Astrocyte of the spinal cord (primary cell): ENCODE data around the gene CD200R1L.

Experiments
- DNase-seq: peaks from one replicate; pipeline ENCODE4 v3.0.0; 2011; ENCODE audit warnings: low read depth, low spot score
- H3K4me3 ChIP-seq: 2 replicates; pipeline ENCODE4 v1.5.1; 2011; ENCODE audit warnings: low read depth, mild to moderate bottlenecking, low read length, moderate library complexity
- in situ Hi-C: cut with HindIII; loops from 2 replicates; pipeline ENCODE4 v1.10.0; 2017; ENCODE audit warnings: low sequenced_read_pairs
- TF ChIP-seq, protein P1 (sequence below): IDR thresholded peaks from 2 replicates; pipeline ENCODE4 v1.5.1; 2012; ENCODE audit warnings: low read depth, mild to moderate bottlenecking, low read length, inconsistent platforms

The CD200R1L gene

DNA sequence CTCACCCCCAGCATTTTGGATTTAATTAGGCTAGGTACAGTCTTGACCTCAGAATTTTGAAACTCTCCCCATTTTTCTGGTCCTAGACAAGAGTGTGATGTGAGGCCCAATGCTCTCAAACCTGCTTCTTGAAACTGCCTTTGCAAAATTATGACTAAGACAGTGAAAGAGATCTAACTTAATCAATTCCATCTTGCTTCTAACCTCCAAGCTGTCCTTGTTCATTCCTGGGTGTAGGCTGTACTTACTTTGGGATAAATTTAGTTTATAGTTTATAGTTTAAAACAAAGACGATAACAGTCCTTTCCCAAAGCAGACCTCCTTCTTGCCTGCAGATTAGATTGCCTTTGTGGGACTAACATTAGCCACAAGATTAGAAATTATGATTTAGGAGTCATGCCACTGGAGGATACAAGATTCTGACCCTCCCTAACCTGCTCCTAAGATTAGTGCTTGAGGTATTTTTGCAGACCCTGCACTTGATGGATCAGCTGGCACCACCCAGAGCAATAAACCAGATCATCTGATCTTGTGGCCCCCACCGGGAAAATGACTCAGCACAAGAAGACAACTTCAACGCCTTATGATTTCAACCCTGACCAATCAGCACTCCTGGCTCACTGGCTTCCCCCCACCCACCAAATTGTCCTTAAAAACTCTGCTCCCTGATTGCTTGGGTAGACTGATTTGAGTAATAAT is 59.6 kb downstream of the CD200R1L start:
- in situ Hi-C loops: no loop called here
- DNase-seq: no peak
- TF ChIP-seq, protein P1, sequence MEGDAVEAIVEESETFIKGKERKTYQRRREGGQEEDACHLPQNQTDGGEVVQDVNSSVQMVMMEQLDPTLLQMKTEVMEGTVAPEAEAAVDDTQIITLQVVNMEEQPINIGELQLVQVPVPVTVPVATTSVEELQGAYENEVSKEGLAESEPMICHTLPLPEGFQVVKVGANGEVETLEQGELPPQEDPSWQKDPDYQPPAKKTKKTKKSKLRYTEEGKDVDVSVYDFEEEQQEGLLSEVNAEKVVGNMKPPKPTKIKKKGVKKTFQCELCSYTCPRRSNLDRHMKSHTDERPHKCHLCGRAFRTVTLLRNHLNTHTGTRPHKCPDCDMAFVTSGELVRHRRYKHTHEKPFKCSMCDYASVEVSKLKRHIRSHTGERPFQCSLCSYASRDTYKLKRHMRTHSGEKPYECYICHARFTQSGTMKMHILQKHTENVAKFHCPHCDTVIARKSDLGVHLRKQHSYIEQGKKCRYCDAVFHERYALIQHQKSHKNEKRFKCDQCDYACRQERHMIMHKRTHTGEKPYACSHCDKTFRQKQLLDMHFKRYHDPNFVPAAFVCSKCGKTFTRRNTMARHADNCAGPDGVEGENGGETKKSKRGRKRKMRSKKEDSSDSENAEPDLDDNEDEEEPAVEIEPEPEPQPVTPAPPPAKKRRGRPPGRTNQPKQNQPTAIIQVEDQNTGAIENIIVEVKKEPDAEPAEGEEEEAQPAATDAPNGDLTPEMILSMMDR: no peak
- H3K4me3 ChIP-seq: no peak overlapping the region

DNA sequence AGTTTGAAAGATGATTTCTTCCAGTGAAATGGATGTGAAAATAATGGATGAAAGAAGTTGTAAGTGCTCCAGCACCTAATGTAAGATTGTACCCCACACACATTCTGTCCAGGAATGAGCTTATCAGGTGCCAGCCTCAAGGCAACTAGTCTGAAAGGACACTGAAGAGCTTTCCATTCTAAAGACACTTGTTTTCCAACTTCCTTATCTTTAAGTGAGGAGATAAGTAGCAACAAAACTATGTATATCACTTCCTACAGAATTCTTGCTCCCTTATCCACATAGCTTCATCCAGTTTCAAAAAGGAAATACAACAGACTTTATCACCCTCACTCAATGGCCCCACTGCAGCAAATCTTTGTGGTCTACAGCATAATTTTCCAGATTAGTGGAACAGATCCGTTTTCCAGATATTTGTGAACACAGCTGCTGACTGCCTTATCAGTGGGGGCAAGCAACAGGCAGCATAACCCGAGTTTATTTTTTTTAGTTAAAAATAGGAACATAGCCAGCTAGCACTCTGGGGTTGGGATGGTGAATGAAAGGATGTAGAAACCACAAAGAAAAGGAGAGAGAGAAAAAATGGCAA is 60.6 kb downstream of the CD200R1L start:
- DNase-seq: peak; percentile 67
- TF ChIP-seq, protein P1: no peak
- H3K4me3 ChIP-seq: no peak overlapping the region
- in situ Hi-C loops: no loop called here

DNA sequence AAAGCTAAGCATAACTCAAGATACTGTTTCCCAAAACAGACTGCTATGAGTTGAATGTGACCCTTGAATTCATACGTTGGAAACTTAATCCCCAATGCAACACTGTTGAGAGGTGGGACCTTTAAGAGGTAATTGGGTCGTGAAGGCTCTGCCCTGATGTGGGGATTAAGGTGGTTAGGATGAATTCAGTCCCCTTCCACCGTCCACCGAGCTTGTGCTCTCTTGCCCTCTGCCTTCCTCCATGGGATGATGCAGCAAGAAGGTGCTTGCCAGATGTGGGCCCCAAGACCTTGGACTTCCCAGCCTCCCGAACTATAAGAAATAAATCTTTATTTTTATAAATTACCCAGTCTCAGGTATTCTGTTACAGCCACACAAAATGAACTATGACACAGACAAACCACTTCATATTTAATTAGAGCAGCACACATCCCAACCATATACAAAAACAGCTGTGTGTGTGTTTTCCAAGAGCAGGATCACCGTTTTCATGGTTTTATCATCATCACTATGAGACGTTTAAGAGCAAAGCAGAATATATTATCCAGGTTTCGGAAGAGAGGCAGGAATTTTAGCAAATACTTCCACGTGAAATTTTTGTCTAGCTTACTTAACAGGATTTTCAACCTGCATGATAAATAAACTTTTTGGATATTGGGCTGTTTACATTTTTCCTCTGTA is 61.2 kb downstream of the CD200R1L start:
- TF ChIP-seq, protein P1: no peak
- in situ Hi-C loops: no loop called here
- H3K4me3 ChIP-seq: no peak overlapping the region
- DNase-seq: no peak

DNA sequence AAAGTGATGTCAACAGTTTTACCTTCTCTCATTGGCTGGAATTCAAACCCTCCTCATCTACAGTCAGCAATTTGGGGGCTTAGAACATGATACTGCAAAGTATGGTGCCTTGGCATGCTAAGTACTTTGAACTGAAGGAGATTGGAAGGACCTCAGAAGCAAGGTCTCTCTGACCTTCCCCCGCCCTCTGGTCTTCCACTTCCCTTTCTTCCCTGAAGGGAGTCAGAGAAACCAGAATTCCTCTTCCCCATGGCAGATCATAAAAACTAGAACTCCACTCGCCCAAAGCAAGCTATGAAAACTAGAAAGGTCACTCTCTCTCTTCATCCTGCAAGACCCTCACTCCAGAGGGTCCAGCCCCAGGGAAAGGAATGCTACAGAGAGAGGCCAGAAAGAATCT is 64.2 kb downstream of the CD200R1L start:
- in situ Hi-C loops: no loop called here
- no peak overlapping the region for H3K4me3 ChIP-seq
- TF ChIP-seq, protein P1: no peak
- no peak for DNase-seq

DNA sequence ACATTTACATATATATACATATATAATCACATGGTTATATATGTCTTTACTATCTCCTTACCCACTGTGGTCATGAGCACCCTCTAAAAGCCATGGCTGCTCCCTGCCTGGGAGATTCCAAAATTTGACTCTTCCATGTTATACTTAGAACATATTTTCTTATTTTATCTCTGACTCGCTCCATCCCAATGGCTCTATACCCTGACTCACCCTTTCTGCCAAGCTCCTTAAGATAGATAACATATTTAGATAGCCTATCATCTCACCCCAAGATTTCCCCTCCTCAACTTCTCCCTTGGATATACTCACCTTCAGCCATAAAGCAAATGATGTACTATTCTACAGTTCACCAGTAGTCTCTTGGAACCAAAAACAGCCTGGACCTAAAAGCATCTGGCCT is 65.1 kb downstream of the CD200R1L start:
- in situ Hi-C loops: no loop called here
- TF ChIP-seq, protein P1: no peak
- no peak overlapping the region for H3K4me3 ChIP-seq
- no peak for DNase-seq

DNA sequence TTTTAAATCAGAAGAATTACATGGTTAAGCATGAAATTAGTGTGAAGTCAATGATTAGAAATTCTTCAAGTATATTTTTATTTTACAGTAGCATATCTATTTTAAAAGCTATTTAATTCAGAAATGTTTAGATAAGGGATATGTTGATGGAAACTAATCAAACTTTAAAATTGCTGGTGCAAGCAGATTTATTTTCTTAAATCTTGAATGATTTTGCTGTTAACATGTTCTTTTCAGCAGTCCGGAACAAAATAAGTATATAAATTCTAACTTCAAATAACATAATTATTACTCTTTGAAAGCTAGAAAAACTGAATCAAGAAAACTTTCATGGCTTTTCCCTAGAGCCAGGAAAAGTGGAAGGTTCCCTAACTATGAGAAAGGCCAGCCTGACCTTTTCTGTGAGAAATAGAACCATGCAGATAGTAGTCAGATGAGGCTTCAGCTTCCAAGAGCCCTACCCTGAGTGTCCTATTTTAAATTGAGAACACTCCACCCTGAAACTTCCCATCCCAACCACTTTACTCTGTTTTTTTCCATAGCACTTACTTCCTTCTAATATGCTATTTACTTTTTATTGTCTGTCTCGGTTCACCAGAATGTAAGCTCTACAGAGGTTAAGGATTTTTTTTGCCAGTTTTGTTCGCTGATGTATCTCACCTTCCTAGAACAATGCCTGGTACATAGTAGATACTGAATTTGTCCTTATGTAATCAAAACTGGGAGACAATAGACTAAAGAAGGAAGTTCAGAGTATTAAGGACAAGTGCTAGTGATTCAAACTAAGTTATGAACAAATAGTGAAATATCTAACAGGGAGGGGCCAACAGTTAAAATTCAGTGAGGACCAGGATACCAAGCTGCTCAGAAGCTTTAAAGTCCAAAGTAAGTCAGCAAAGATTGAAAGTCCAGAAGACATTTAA is 66.8 kb downstream of the CD200R1L start:
- in situ Hi-C loops: no loop called here
- no peak overlapping the region for H3K4me3 ChIP-seq
- no peak for DNase-seq
- TF ChIP-seq, protein P1: no peak
